HK-2 (cell line): ENCODE data around the gene HMGB2.
A peak's percentile ranks its signal among the peaks of the same experiment; 100 is the strongest.

Experiments used
- DNase-seq: peaks from one replicate; pipeline ENCODE4 v3.0.0-alpha.2; 2018; ENCODE audit not compliant: unreplicated experiment

The HMGB2 gene

GRCh38 chr4:173288698-173289352, 45.3 kb downstream of the HMGB2 start:
- no peak for DNase-seq

GRCh38 chr4:173288296-173288695, 45.9 kb downstream of the HMGB2 start:
- peak; percentile 59 for DNase-seq

GRCh38 chr4:173287486-173287885, 46.7 kb downstream of the HMGB2 start:
- no peak for DNase-seq

- no peak for DNase-seq
Observed at GRCh38 chr4:173284463-173284862, 49.7 kb downstream of the HMGB2 start.

- DNase-seq = no peak
Observed at GRCh38 chr4:173282626-173283025, 51.5 kb downstream of the HMGB2 start.

- no peak for DNase-seq
Observed at GRCh38 chr4:173282256-173282562, 51.9 kb downstream of the HMGB2 start.

- DNase-seq = no peak
Observed at GRCh38 chr4:173281406-173282255, 52.5 kb downstream of the HMGB2 start.
